Measurements from ENCODE around the gene SVBP. TPM values are rescaled to one million over a fixed set of nuclear protein-coding genes. Genes with fewer than 3 reads are reported as not detected.

SVBP gene
- total RNA-seq, 2 experiments from 2014 or later: 18.9 to 23.1 TPM

DNA sequence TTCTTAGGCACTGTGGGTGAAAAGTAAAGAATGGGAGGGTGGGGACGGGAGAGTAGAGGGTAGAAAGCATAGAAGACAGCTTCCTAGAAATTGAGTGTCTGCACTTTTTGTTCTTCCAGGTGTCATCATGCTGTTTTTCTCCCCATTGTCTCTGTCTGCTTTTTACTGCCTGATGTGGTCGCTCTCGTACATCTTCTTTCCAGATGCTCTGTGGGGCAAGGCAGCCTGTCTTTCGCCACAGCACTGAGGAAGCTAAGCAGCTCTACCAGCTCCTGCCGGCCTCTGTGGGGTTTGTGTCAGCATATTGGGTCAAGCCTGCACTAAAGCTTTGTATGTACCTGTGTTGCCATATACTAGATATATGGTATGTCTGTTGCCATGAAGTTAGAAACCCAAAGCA lies 19.2 kb downstream of the SVBP start:
- H4K20me1 ChIP-seq (ENCODE audit: insufficient read depth, low read length): no peaks in the 10 kb centered on the region
- no peak overlapping the region for H3K27ac ChIP-seq (ENCODE audit: low read depth, low read length, poor library complexity, severe bottlenecking)
- no peak overlapping the region for H2AFZ ChIP-seq (ENCODE audit: low read length)
- no peaks in the 10 kb centered on the region for H3K36me3 ChIP-seq (ENCODE audit: insufficient read depth, low read length)
- BruUV-seq (replicated peaks): no TSS peak
- H3K4me1 ChIP-seq (ENCODE audit: insufficient read depth, low read length, poor library complexity, severe bottlenecking): no peaks in the 10 kb centered on the region
- no peaks in the 10 kb centered on the region for H3K9me2 ChIP-seq (ENCODE audit: insufficient read depth, low read length)
- intact Hi-C loops (cut with micrococcal nuclease; ENCODE audit: unreplicated experiment): no loop called here
- no peak overlapping the region for H3K4me2 ChIP-seq (ENCODE audit: low read length)
- no peak for DNase-seq (ENCODE audit: low spot score)
- CTCF ChIA-PET (ENCODE audit: unreplicated experiment): interaction anchor here (0.5 kb wide), 1 partner anchor 48 kb away, joined by 3 read pairs; the partner anchor contains the start of gene ZNF691
- TF ChIP-seq, protein P1, sequence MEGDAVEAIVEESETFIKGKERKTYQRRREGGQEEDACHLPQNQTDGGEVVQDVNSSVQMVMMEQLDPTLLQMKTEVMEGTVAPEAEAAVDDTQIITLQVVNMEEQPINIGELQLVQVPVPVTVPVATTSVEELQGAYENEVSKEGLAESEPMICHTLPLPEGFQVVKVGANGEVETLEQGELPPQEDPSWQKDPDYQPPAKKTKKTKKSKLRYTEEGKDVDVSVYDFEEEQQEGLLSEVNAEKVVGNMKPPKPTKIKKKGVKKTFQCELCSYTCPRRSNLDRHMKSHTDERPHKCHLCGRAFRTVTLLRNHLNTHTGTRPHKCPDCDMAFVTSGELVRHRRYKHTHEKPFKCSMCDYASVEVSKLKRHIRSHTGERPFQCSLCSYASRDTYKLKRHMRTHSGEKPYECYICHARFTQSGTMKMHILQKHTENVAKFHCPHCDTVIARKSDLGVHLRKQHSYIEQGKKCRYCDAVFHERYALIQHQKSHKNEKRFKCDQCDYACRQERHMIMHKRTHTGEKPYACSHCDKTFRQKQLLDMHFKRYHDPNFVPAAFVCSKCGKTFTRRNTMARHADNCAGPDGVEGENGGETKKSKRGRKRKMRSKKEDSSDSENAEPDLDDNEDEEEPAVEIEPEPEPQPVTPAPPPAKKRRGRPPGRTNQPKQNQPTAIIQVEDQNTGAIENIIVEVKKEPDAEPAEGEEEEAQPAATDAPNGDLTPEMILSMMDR (conservative IDR thresholded peaks at IDR 0.05; ENCODE audit: low read length): no peak
- TF ChIP-seq EZH2phosphoT487 (IDR thresholded peaks at IDR 0.05; ENCODE audit: borderline replicate concordance, low read depth, low read length): no peak
- no peaks in the 10 kb centered on the region for H3K9me3 ChIP-seq (ENCODE audit: low read length)
- no peaks in the 10 kb centered on the region for H3K79me2 ChIP-seq (ENCODE audit: insufficient read depth, low read depth, low read length)
- no peak overlapping the region for H3K4me3 ChIP-seq (ENCODE audit: low read depth, low read length, poor library complexity, severe bottlenecking)
- POLR2A ChIA-PET: interaction anchor here (0.6 kb wide), 1 partner anchor 9 kb away, joined by 5 read pairs; no protein-coding TSS in a partner anchor

DNA sequence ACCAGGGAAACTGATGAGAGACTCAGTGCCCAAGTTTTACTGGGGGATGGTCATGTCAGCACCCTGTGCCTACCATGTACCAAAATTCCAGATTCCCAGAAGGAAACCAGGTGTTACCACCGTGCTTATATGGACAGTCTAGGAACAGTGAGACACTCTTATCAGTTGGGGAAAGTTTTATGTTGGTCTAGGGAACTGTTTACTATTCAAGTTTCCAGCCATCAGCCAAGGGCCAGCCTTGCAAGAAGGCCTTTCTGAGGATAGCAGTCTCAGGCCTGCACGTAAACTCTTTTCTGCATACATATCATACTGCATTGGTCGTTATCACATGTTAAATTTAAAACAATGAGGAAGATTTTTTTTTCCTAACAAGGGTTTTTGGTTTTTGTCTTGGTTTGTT lies 19.8 kb downstream of the SVBP start:
- TF ChIP-seq, protein P1 (conservative IDR thresholded peaks at IDR 0.05; ENCODE audit: low read length): no peak
- H3K36me3 ChIP-seq (ENCODE audit: insufficient read depth, low read length): no peaks in the 10 kb centered on the region
- no peak overlapping the region for H3K4me3 ChIP-seq (ENCODE audit: low read depth, low read length, poor library complexity, severe bottlenecking)
- no peaks in the 10 kb centered on the region for H3K4me1 ChIP-seq (ENCODE audit: insufficient read depth, low read length, poor library complexity, severe bottlenecking)
- no peaks in the 10 kb centered on the region for H4K20me1 ChIP-seq (ENCODE audit: insufficient read depth, low read length)
- no peak overlapping the region for H3K27ac ChIP-seq (ENCODE audit: low read depth, low read length, poor library complexity, severe bottlenecking)
- CTCF ChIA-PET (ENCODE audit: unreplicated experiment): interaction anchor here (0.5 kb wide), 1 partner anchor 49 kb away, joined by 3 read pairs; the partner anchor contains the start of gene ZNF691
- no peaks in the 10 kb centered on the region for H3K9me2 ChIP-seq (ENCODE audit: insufficient read depth, low read length)
- intact Hi-C loops (cut with micrococcal nuclease; ENCODE audit: unreplicated experiment): no loop called here
- POLR2A ChIA-PET: interaction anchor here (0.6 kb wide), 1 partner anchor 15 kb away, joined by 3 read pairs; no protein-coding TSS in a partner anchor
- H3K4me2 ChIP-seq (ENCODE audit: low read length): no peak overlapping the region
- H3K79me2 ChIP-seq (ENCODE audit: insufficient read depth, low read depth, low read length): no peaks in the 10 kb centered on the region
- no peak overlapping the region for H2AFZ ChIP-seq (ENCODE audit: low read length)
- no peak for DNase-seq (ENCODE audit: low spot score)
- BruUV-seq (replicated peaks): no TSS peak
- H3K9me3 ChIP-seq (ENCODE audit: low read length): no peaks in the 10 kb centered on the region

DNA sequence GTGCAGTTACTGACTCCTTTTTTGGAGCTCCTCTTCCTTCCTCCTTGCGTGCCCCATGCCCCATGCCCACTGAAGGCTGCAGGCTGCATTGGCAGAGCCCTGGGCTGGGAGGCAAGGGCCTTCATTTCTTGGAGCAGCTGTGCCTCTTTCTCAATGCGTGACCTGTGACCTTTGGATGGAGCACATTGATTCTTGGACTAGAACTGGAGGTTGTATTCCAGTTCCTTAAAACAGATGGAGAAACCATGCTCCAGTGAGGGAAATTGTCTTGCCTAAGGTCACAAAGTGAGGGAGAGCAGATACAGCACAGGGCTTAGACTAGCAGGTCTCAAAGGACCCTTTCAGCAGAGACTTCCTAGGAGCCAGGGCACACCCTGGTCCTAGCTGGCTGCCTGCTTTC lies 23.4 kb downstream of the SVBP start:
- Histone ChIP-seq H2AFZ (ENCODE audit: low read length) (no peak overlapping the region), H3K4me1 (ENCODE audit: insufficient read depth, low read length, poor library complexity, severe bottlenecking) (no peaks in the 10 kb centered on the region), H3K36me3 (ENCODE audit: insufficient read depth, low read length) (no peaks in the 10 kb centered on the region), H3K27ac (ENCODE audit: low read depth, low read length, poor library complexity, severe bottlenecking) (no peak overlapping the region), H3K9me3 (ENCODE audit: low read length) (no peaks in the 10 kb centered on the region), H3K4me3 (ENCODE audit: low read depth, low read length, poor library complexity, severe bottlenecking) (no peak overlapping the region), H3K4me2 (ENCODE audit: low read length) (no peak overlapping the region), H4K20me1 (ENCODE audit: insufficient read depth, low read length) (no peaks in the 10 kb centered on the region), H3K79me2 (ENCODE audit: insufficient read depth, low read depth, low read length) (no peaks in the 10 kb centered on the region), H3K9me2 (ENCODE audit: insufficient read depth, low read length) (no peaks in the 10 kb centered on the region)
- intact Hi-C loops (cut with micrococcal nuclease; ENCODE audit: unreplicated experiment): no loop called here
- no TSS peak for BruUV-seq (replicated peaks)
- DNase-seq (ENCODE audit: low spot score): no peak
- POLR2A ChIA-PET: no interaction called here
- TF ChIP-seq, protein P1 (conservative IDR thresholded peaks at IDR 0.05; ENCODE audit: low read length): no peak
- no peak for TF ChIP-seq EZH2phosphoT487 (IDR thresholded peaks at IDR 0.05; ENCODE audit: borderline replicate concordance, low read depth, low read length)
- CTCF ChIA-PET (ENCODE audit: unreplicated experiment): no interaction called here
